ENCODE data around the gene RETREG1.

RETREG1 gene

DNA sequence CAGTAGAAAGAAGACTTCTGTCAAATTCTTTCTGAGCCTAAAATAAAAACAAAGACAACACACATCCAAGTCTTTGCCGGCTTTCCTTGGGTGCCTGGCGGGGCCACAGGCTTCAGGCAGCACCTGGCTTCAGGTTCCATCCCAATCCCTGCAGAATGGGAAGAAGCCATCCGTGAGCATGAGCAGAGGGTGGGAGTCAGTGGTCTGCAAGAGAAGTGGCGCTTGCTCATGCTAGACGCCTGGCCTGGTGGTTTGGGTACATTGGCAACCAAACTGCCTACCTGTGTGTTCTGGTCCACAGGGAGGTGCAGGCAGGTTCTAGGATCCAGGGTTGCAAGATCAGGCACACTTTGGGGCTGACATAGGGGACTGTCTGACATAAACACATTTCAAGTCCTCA is 47.6 kb upstream of the RETREG1 start:
- Histone ChIP-seq H4K20me1 (ENCODE audit: insufficient read depth, low read length) (no peaks in the 10 kb centered on the region), H3F3A (ENCODE audit: insufficient read depth, low read length) (no peaks in the 10 kb centered on the region), H3K4me3 (ENCODE audit: low read depth, low read length, poor library complexity, severe bottlenecking) (no peak overlapping the region), H3K9ac (ENCODE audit: low read length) (no peak overlapping the region), H3K36me3 (ENCODE audit: insufficient read depth, low read length) (no peaks in the 10 kb centered on the region), H2AFZ (ENCODE audit: low read length) (no peak overlapping the region), H3K9me3 (ENCODE audit: low read length) (no peaks in the 10 kb centered on the region), H3K27me3 (ENCODE audit: insufficient read depth, low read length) (no peaks in the 10 kb centered on the region), H3K9me2 (ENCODE audit: low read depth, low read length) (no peaks in the 10 kb centered on the region), H3K79me2 (ENCODE audit: insufficient read depth, low read length) (no peaks in the 10 kb centered on the region), H3K4me2 (ENCODE audit: low read length) (no peak overlapping the region), H3K4me1 (ENCODE audit: insufficient read depth, low read length, severe bottlenecking) (no peaks in the 10 kb centered on the region), H3K27ac (ENCODE audit: low read depth, low read length, poor library complexity, severe bottlenecking) (no peak overlapping the region)
- no peak for TF ChIP-seq EZH2 (IDR thresholded peaks at IDR 0.05; ENCODE audit: borderline replicate concordance, low read length)
- TF ChIP-seq, protein P1, sequence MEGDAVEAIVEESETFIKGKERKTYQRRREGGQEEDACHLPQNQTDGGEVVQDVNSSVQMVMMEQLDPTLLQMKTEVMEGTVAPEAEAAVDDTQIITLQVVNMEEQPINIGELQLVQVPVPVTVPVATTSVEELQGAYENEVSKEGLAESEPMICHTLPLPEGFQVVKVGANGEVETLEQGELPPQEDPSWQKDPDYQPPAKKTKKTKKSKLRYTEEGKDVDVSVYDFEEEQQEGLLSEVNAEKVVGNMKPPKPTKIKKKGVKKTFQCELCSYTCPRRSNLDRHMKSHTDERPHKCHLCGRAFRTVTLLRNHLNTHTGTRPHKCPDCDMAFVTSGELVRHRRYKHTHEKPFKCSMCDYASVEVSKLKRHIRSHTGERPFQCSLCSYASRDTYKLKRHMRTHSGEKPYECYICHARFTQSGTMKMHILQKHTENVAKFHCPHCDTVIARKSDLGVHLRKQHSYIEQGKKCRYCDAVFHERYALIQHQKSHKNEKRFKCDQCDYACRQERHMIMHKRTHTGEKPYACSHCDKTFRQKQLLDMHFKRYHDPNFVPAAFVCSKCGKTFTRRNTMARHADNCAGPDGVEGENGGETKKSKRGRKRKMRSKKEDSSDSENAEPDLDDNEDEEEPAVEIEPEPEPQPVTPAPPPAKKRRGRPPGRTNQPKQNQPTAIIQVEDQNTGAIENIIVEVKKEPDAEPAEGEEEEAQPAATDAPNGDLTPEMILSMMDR (IDR thresholded peaks at IDR 0.05; ENCODE audit: low read length) = no peak

GRCh38 chr5:16663840-16664239 is 47.0 kb upstream of the RETREG1 start:
- H3K36me3 ChIP-seq (ENCODE audit: insufficient read depth, low read length) = no peaks in the 10 kb centered on the region
- no peaks in the 10 kb centered on the region for H3K27me3 ChIP-seq (ENCODE audit: insufficient read depth, low read length)
- no peaks in the 10 kb centered on the region for H3K79me2 ChIP-seq (ENCODE audit: insufficient read depth, low read length)
- no peaks in the 10 kb centered on the region for H3K9me2 ChIP-seq (ENCODE audit: low read depth, low read length)
- H3K9ac ChIP-seq (ENCODE audit: low read length) = no peak overlapping the region
- H3F3A ChIP-seq (ENCODE audit: insufficient read depth, low read length) = no peaks in the 10 kb centered on the region
- no peak overlapping the region for H2AFZ ChIP-seq (ENCODE audit: low read length)
- H3K4me2 ChIP-seq (ENCODE audit: low read length) = no peak overlapping the region
- H3K27ac ChIP-seq (ENCODE audit: low read depth, low read length, poor library complexity, severe bottlenecking) = no peak overlapping the region
- no peak overlapping the region for H3K4me3 ChIP-seq (ENCODE audit: low read depth, low read length, poor library complexity, severe bottlenecking)
- H3K9me3 ChIP-seq (ENCODE audit: low read length) = no peaks in the 10 kb centered on the region
- no peak for TF ChIP-seq EZH2 (IDR thresholded peaks at IDR 0.05; ENCODE audit: borderline replicate concordance, low read length)
- TF ChIP-seq, protein P1 (IDR thresholded peaks at IDR 0.05; ENCODE audit: low read length) = no peak
- H4K20me1 ChIP-seq (ENCODE audit: insufficient read depth, low read length) = no peaks in the 10 kb centered on the region
- H3K4me1 ChIP-seq (ENCODE audit: insufficient read depth, low read length, severe bottlenecking) = no peaks in the 10 kb centered on the region

DNA sequence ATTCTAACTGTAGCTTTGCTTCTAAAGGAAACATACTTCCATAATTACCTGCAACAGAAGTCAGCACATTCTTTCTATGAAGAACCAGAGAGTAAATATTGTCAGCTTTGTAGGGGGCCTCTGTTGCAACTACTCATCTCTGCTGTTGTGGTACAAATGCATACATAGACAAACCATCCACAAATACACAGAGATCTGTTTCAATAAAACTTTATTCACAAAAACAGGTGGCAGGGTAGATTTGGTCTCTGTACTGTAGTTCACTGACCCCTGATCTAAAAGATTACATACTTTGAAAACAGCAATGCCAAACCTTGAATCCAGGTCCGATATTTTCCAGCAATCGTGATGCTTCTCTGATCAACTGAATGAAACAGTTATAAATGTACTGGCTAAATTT is 44.9 kb upstream of the RETREG1 start:
- Histone ChIP-seq H3K36me3 (ENCODE audit: insufficient read depth, low read length) (no peaks in the 10 kb centered on the region), H3K4me2 (ENCODE audit: low read length) (no peak overlapping the region), H3F3A (ENCODE audit: insufficient read depth, low read length) (no peaks in the 10 kb centered on the region), H3K9ac (ENCODE audit: low read length) (no peak overlapping the region), H3K9me2 (ENCODE audit: low read depth, low read length) (no peaks in the 10 kb centered on the region), H3K4me1 (ENCODE audit: insufficient read depth, low read length, severe bottlenecking) (no peaks in the 10 kb centered on the region), H3K27ac (ENCODE audit: low read depth, low read length, poor library complexity, severe bottlenecking) (no peak overlapping the region), H3K79me2 (ENCODE audit: insufficient read depth, low read length) (no peaks in the 10 kb centered on the region), H3K27me3 (ENCODE audit: insufficient read depth, low read length) (no peaks in the 10 kb centered on the region), H4K20me1 (ENCODE audit: insufficient read depth, low read length) (no peaks in the 10 kb centered on the region), H3K4me3 (ENCODE audit: low read depth, low read length, poor library complexity, severe bottlenecking) (no peak overlapping the region), H2AFZ (ENCODE audit: low read length) (no peak overlapping the region), H3K9me3 (ENCODE audit: low read length) (no peaks in the 10 kb centered on the region)
- TF ChIP-seq, protein P1 (IDR thresholded peaks at IDR 0.05; ENCODE audit: low read length) = no peak
